22Rv1 (cell line): ENCODE data around the gene RFC1.

ENCODE experiments used
- ZFX ChIP-seq: fragments of 450-650 bp; IDR thresholded peaks from 2 replicates; pipeline ENCODE4 v1.6.1; 2017; ENCODE audit warnings: antibody characterized with exemption, borderline replicate concordance
- TF ChIP-seq, protein P1 (sequence below): fragments of 450-650 bp; IDR thresholded peaks from 2 replicates; pipeline ENCODE4 v1.5.1; 2017; ENCODE audit warnings: mild to moderate bottlenecking

DNA sequence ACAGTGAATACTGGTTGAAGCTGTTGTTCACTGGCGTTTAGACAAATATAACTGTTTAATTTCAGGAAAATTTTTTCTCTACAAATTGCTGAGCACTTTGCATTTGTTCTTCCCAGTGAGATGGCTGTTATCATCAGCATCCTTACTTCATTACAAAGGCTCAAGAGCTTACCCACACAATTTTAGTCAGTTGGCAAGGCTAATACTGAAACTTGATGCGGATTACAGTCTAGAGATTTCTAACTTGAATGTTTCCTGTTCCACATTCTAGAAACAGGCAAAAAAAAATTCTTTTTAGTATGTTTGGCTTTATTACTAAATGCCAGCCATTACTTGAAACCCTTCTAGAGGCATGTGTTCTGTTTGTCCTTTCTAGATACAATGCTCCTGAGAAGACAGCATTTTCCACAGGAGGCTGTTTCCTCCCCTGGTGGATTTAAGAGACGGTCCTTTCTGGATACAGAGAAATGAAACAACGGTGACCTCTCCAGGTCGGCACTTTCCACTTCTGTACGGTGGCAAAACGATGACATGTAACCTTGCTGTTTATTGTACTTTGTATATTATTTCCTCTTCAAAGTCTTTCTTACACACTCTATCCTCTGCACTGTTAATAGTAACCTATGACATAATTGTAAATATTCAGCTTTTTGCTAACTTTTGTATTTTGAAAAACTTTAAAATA is 80.9 kb downstream of the RFC1 start:
- TF ChIP-seq, protein P1, sequence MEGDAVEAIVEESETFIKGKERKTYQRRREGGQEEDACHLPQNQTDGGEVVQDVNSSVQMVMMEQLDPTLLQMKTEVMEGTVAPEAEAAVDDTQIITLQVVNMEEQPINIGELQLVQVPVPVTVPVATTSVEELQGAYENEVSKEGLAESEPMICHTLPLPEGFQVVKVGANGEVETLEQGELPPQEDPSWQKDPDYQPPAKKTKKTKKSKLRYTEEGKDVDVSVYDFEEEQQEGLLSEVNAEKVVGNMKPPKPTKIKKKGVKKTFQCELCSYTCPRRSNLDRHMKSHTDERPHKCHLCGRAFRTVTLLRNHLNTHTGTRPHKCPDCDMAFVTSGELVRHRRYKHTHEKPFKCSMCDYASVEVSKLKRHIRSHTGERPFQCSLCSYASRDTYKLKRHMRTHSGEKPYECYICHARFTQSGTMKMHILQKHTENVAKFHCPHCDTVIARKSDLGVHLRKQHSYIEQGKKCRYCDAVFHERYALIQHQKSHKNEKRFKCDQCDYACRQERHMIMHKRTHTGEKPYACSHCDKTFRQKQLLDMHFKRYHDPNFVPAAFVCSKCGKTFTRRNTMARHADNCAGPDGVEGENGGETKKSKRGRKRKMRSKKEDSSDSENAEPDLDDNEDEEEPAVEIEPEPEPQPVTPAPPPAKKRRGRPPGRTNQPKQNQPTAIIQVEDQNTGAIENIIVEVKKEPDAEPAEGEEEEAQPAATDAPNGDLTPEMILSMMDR, result no peak
- TF ChIP-seq ZFX, result no peak
